NB4 (cell line): ENCODE measurements around the gene HTR1D.
"Not testable (repeated sequence)": the region's sequence is repeated elsewhere in the genome, so short reads cannot be mapped to it uniquely, and the experiment has no call there.

Source experiments
- DNase-seq: peaks from one replicate; pipeline ENCODE4 v3.0.0; 2010; ENCODE audit warnings: low read depth
- H3K4me3 ChIP-seq: one replicate; pipeline ENCODE4 v1.5.1; 2011; ENCODE audit warnings: mild to moderate bottlenecking, low read depth, low read length, moderate library complexity
- CTCF ChIP-seq: IDR thresholded peaks from one replicate; pipeline ENCODE4 v1.5.1; 2012; ENCODE audit warnings: low read depth, low read length
- MAX ChIP-seq: IDR thresholded peaks from 2 replicates; pipeline ENCODE4 v1.6.1; 2011; ENCODE audit warnings: low read depth, low read length
- MYC ChIP-seq: IDR thresholded peaks from 2 replicates; pipeline ENCODE4 v1.6.1; 2011; ENCODE audit warnings: low read depth, low read length
- POLR2A ChIP-seq: IDR thresholded peaks from 2 replicates; pipeline ENCODE4 v1.6.1; 2011; ENCODE audit warnings: mild to moderate bottlenecking; ENCODE audit not compliant: insufficient read length; ENCODE audit errors: extremely low read depth

HTR1D gene

GRCh38 chr1:23193391-23194118 lies 23.7 kb downstream of the HTR1D start:
- no peak for TF ChIP-seq MYC
- H3K4me3 ChIP-seq: no peak overlapping the region

GRCh38 chr1:23191199-23191598 lies 26.1 kb downstream of the HTR1D start:
- TF ChIP-seq MAX: no peak
- no peak for TF ChIP-seq POLR2A
- no peak for TF ChIP-seq CTCF
- no peak for TF ChIP-seq MYC
- DNase-seq: no peak
- H3K4me3 ChIP-seq: no peak overlapping the region

More at GRCh38 chr1:23193391-23194118, 23.7 kb downstream of the HTR1D start:
- DNase-seq: no peak

- DNase-seq, H3K4me3 ChIP-seq: not testable (repeated sequence)
Measured at GRCh38 chr1:23188936-23189452, 28.3 kb downstream of the HTR1D start.

- no peak for DNase-seq
- no peak overlapping the region for H3K4me3 ChIP-seq
- TF ChIP-seq CTCF: no peak
Measured at GRCh38 chr1:23188434-23188884, 28.8 kb downstream of the HTR1D start.

- DNase-seq: no peak
- TF ChIP-seq CTCF: no peak
- no peak for TF ChIP-seq MYC
- TF ChIP-seq POLR2A: no peak
- no peak for TF ChIP-seq MAX
- no peak overlapping the region for H3K4me3 ChIP-seq
Measured at GRCh38 chr1:23187637-23188036, 29.7 kb downstream of the HTR1D start.

GRCh38 chr1:23185381-23185780 lies 31.9 kb downstream of the HTR1D start:
- TF ChIP-seq POLR2A (no peak), MYC (no peak), MAX (no peak), CTCF (no peak)
- no peak overlapping the region for H3K4me3 ChIP-seq
- no peak for DNase-seq

- TF ChIP-seq CTCF (peak; percentile 40), MAX (no peak)
- DNase-seq: peak; percentile 59
- no peak overlapping the region for H3K4me3 ChIP-seq
Measured at GRCh38 chr1:23184212-23184934, 32.9 kb downstream of the HTR1D start.
